GM12892 (cell line): Measurements from ENCODE around the gene SORBS1.

ENCODE experiments used
- POLR2A ChIP-seq: IDR thresholded peaks from 2 replicates; pipeline ENCODE4 v1.6.1; 2011; ENCODE audit warnings: low read depth, low read length, control low read depth
- POLR2AphosphoS5 ChIP-seq: IDR thresholded peaks from 2 replicates; pipeline ENCODE4 v1.6.1; 2011; ENCODE audit warnings: low read depth, low read length, control low read depth
- TAF1 ChIP-seq: IDR thresholded peaks from 2 replicates; pipeline ENCODE4 v1.6.1; 2011; ENCODE audit warnings: low read depth, mild to moderate bottlenecking, control low read depth, low read length, borderline replicate concordance

- no peak for TF ChIP-seq POLR2A
- no peak for TF ChIP-seq TAF1
- TF ChIP-seq POLR2AphosphoS5, result no peak
These were observed 28.6 kb downstream of the SORBS1 start for GRCh38 chr10:95532536-95532935.
